Esophagus muscularis mucosa (tissue), 4 donors: ENCODE results near the gene ZNF521. TPM values are rescaled to one million over a fixed set of nuclear protein-coding genes. Genes with fewer than 3 reads are reported as not detected.

Experiments used
- DNase-seq: peaks from one replicate; pipeline ENCODE4 v3.0.0-alpha.2; 2017; ENCODE audit errors: extremely low spot score
- H3K27ac ChIP-seq, 4 donors: fragments of 200-600 bp; sonication (generic); replicated peaks in 1 of 4; 1 replicate in 3 of 4; 2 replicates in 1 of 4; pipeline ENCODE4 v1.5.1; 2016 to 2019; ENCODE audit warnings: mild to moderate bottlenecking in 1 of 4
- H3K27me3 ChIP-seq, 4 donors: fragments of 200-600 bp; sonication (generic); one replicate each; pipeline versions ENCODE4 v1.5.1 to v1.6.0; 2016 to 2019
- H3K36me3 ChIP-seq, 4 donors: fragments of 200-600 bp; sonication (generic); one replicate each; pipeline ENCODE4 v1.5.1; 2016 to 2019
- H3K4me1 ChIP-seq, 4 donors: fragments of 200-600 bp; sonication (generic); one replicate each; pipeline ENCODE4 v1.5.1; 2016 to 2019
- H3K4me3 ChIP-seq, 4 donors: fragments of 200-600 bp; sonication (generic); 1 replicate in 2 of 4; 2 replicates in 2 of 4; pipeline ENCODE4 v1.5.1; 2016 to 2019; ENCODE audit warnings: mild to moderate bottlenecking in 4 of 4, moderate library complexity in 1 of 4
- H3K9me3 ChIP-seq, 4 donors: fragments of 200-600 bp; sonication (generic); 1 replicate in 3 of 4; 2 replicates in 1 of 4; pipeline ENCODE4 v1.5.1; 2016 to 2019
- CTCF ChIP-seq, 3 experiments: fragments of 200-600 bp in 2 of 3; fragments of 450-650 bp in 1 of 3; sonication (generic) in 2 of 3; IDR thresholded peaks; one replicate each; pipeline ENCODE4 v1.5.1; 2017 to 2019; ENCODE audit warnings: antibody characterized with exemption in 3 of 3, mild to moderate bottlenecking in 2 of 3, moderate library complexity in 1 of 3
- EP300 ChIP-seq: sonication (generic); formaldehyde crosslinking; IDR thresholded peaks from one replicate; pipeline ENCODE4 v1.6.1; 2017; ENCODE audit warnings: antibody characterized with exemption
- POLR2A ChIP-seq: fragments of 450-650 bp; IDR thresholded peaks from one replicate; pipeline ENCODE4 v1.6.1; 2017; ENCODE audit warnings: antibody characterized with exemption, moderate library complexity, mild to moderate bottlenecking, low read depth
- POLR2AphosphoS5 ChIP-seq, 2 donors: sonication (generic); formaldehyde crosslinking; IDR thresholded peaks; one replicate each; pipeline ENCODE4 v1.6.1; 2017; ENCODE audit warnings: antibody characterized with exemption in 2 of 2
- WGBS: methylation state at CpG from one replicate; pipeline ENCODE4 v1.1.5; 2018; 5-methylcytosine and 5-hydroxymethylcytosine counted together
- intact Hi-C: fragments of 100-400 bp; cut with DNase I; formaldehyde crosslinking; loops from one replicate; pipeline ENCODE4 v1.15.1; 2023
- total RNA-seq, 4 donors: library from RNA; depleted of rRNA; stranded (reverse); fragments of >200 nt; gene quantifications; one replicate each; pipeline versions ENCODE4 v1.1.0 to v1.2.1, GENCODE V29; 2016

Gene ZNF521
- total RNA-seq, 4 donors from 2014 or later: 15.6 to 20.6 (median 16.9) TPM

GRCh38 chr18:25352629-25353005, 651 bp upstream of the ZNF521 start:
- Histone ChIP-seq H3K36me3 (no peaks in the 10 kb centered on the region), H3K27ac (peak overlapping the region in 3 of 4 donors; percentile 7 to 39 (median 37)), H3K4me3 (peak overlapping the region; percentile 69 to 76 (median 74)), H3K4me1 (peaks cover 0 to 28% (median 25%) of the 10 kb centered on the region in 4 donors), H3K27me3 (peaks cover 5 to 36% (median 16%) of the 10 kb centered on the region in 4 donors), H3K9me3 (no peaks in the 10 kb centered on the region)
- no peak for DNase-seq
- intact Hi-C loops: loop anchor here (5.0 to 10.0 kb wide), 2 partner anchors 150 to 478 kb away; no protein-coding TSS in a partner anchor
- TF ChIP-seq POLR2AphosphoS5 (IDR thresholded peaks at IDR 0.05) (no peak), CTCF (IDR thresholded peaks at IDR 0.05) (no peak), POLR2A (no peak), EP300 (no peak)
- WGBS: 2% methylated on average over 6 of the region's 6 CpGs

DNA sequence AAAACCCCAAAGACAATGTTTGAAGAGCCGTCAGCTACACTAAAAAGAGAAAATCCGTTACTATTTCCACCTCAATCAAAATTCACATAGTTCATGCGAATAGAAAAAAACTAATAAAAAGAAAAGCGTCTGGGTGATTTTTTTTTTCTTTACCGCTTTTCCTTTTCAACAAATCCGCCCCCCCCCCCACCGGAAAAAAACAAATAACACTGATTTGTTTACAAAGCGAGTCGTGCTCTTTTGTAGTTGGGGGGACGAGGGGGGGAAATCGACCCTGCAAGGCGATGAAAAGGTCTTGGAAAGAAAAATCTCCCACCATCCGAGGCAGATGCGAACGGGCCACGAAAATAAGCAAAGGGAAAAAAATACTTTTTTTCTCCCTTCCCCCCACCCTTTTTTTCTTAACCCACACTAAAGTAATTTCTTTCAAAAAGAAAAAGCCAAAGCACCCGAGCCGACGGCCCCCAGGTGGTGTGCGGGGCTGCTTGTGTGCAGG, 638 bp downstream of the ZNF521 start:
- no peaks in the 10 kb centered on the region for H3K36me3 ChIP-seq
- H3K4me3 ChIP-seq: peak overlapping the region; percentile 69 to 76 (median 74)
- TF ChIP-seq POLR2A (no peak), EP300 (no peak), POLR2AphosphoS5 (IDR thresholded peaks at IDR 0.05) (no peak), CTCF (IDR thresholded peaks at IDR 0.05) (no peak)
- peaks cover 0 to 28% (median 25%) of the 10 kb centered on the region in 4 donors for H3K4me1 ChIP-seq
- no peak for DNase-seq
- intact Hi-C loops: loop anchor here (5.0 to 10.0 kb wide), 2 partner anchors 151 to 477 kb away; no protein-coding TSS in a partner anchor
- peak overlapping the region; percentile 84 to 87 (median 84) for H3K27ac ChIP-seq
- H3K9me3 ChIP-seq: no peaks in the 10 kb centered on the region
- H3K27me3 ChIP-seq: peaks cover 5 to 44% (median 16%) of the 10 kb centered on the region in 4 donors
- WGBS: under 1% methylated on average over 17 of the region's 20 CpGs

DNA sequence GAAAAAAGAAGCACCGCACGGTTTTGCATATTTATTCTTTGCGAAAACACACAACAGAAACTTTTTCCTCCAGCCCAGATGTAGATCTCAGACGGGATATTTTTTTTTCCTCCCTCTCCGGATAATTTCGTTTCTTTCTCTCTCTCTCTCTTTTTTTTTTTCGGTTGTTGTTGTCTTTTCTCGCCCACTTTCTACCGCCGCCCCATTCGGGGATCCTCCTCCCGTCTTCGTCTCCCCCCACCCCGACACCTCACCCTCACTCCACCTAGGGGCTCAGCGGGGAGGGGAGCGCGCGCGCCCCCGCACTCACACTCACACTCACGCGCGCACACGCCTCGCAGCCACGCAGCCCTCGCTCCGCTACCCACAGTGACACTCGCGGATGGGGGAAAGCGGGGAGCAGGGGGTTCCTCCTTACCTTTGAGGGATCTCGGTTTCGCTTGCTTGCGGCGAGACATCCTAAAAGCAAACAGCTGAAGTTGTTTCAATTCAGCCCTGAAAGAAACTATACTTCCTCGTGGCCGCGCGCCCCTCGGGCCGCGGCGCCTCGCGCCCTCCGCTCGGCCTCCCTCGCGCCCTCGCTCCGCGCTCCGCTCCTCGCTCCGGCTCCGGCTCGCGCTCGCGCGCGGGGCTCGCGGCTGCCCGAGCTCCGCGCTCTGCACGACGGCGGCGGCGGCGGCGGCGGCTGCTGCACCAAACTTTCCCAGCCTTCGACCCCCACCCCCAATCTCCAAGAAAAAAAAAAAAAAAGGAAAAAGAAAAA, 1.3 kb downstream of the ZNF521 start:
- H3K27ac ChIP-seq: peak overlapping the region; percentile 84 to 87 (median 84)
- WGBS: 2% methylated on average over 65 of the region's 76 CpGs
- peaks cover 5 to 45% (median 18%) of the 10 kb centered on the region in 4 donors for H3K27me3 ChIP-seq
- no peak for DNase-seq
- H3K36me3 ChIP-seq: no peaks in the 10 kb centered on the region
- no peaks in the 10 kb centered on the region for H3K9me3 ChIP-seq
- TF ChIP-seq EP300: no peak
- peak; percentile 26 to 46 for TF ChIP-seq POLR2AphosphoS5 (IDR thresholded peaks at IDR 0.05)
- H3K4me1 ChIP-seq: peaks cover 0 to 28% (median 25%) of the 10 kb centered on the region in 4 donors
- intact Hi-C loops: loop anchor here (5.0 to 10.0 kb wide), 2 partner anchors 152 to 476 kb away; no protein-coding TSS in a partner anchor
- peak overlapping the region; percentile 69 to 76 (median 74) for H3K4me3 ChIP-seq

GRCh38 chr18:25349926-25350487, 2.0 kb downstream of the ZNF521 start:
- WGBS: 0% methylated on average over 27 of the region's 64 CpGs
- intact Hi-C loops: loop anchor here (5.0 to 10.0 kb wide), 4 partner anchors 65 to 475 kb away; no protein-coding TSS in a partner anchor
- peaks cover 5 to 48% (median 18%) of the 10 kb centered on the region in 4 donors for H3K27me3 ChIP-seq

More at GRCh38 chr18:25349926-25350487, 2.0 kb downstream of the ZNF521 start:
- DNase-seq: no peak
- Histone ChIP-seq H3K36me3 (no peaks in the 10 kb centered on the region), H3K4me1 (peaks cover 0 to 28% (median 25%) of the 10 kb centered on the region in 4 donors), H3K4me3 (peak overlapping the region; percentile 69 to 76 (median 74)), H3K9me3 (no peaks in the 10 kb centered on the region), H3K27ac (peak overlapping the region; percentile 84 to 87 (median 84))
- TF ChIP-seq EP300: no peak
- no peak for TF ChIP-seq POLR2A
- no peak for TF ChIP-seq CTCF (IDR thresholded peaks at IDR 0.05)
- TF ChIP-seq POLR2AphosphoS5 (IDR thresholded peaks at IDR 0.05): no peak
